OCI-LY7 (cell line): Measurements from ENCODE around the gene DIAPH1. TPM values are rescaled to one million over a fixed set of nuclear protein-coding genes. Genes with fewer than 3 reads are reported as not detected.
A peak's percentile ranks its signal among the peaks of the same experiment; 100 is the strongest.

Experiments used
- BruUV-seq: library from RNA; stranded (reverse); fragments of 400-500 nt; replicated peaks from 2 replicates; lab custom pipeline; 2021; lab: Mats Ljungman, UMichigan
- CTCF ChIA-PET: fragments of 300-600 bp; sonication (Branson Sonifier 250); formaldehyde crosslinking; loops from one replicate; lab custom pipeline; 2022; ENCODE audit warnings: antibody characterized with exemption; ENCODE audit not compliant: unreplicated experiment; lab: Charles Lee
- POLR2A ChIA-PET: fragments of 300-600 bp; sonication (Branson Sonifier 250); formaldehyde crosslinking; loops from one replicate; lab custom pipeline; 2022; ENCODE audit warnings: antibody characterized with exemption; lab: Charles Lee
- DNase-seq: peaks from one replicate; pipeline ENCODE4 v3.0.0-alpha.2; 2015; ENCODE audit warnings: low spot score
- H2AFZ ChIP-seq: fragments of 200-600 bp; sonication (generic), shearing (Covaris generic); 2 replicates; pipeline ENCODE4 v1.6.1; 2014; ENCODE audit warnings: mild to moderate bottlenecking, antibody characterized with exemption, low read length, moderate library complexity
- H3K27ac ChIP-seq: fragments of 200-600 bp; sonication (generic); 2 replicates; pipeline ENCODE4 v1.5.1; 2014; ENCODE audit warnings: mixed run types, low read depth, mild to moderate bottlenecking, moderate library complexity, low read length, inconsistent platforms; ENCODE audit not compliant: poor library complexity, severe bottlenecking
- H3K36me3 ChIP-seq: fragments of 200-600 bp; sonication (generic); 2 replicates; pipeline ENCODE4 v1.6.1; 2014; ENCODE audit warnings: mild to moderate bottlenecking, antibody characterized with exemption, low read length, moderate library complexity, mixed read lengths; ENCODE audit not compliant: insufficient read depth
- H3K4me1 ChIP-seq: fragments of 200-600 bp; sonication (generic); 2 replicates; pipeline ENCODE4 v1.5.1; 2014; ENCODE audit warnings: mild to moderate bottlenecking, low read length; ENCODE audit not compliant: insufficient read depth, poor library complexity, severe bottlenecking
- H3K4me2 ChIP-seq: fragments of 200-600 bp; sonication (generic); 2 replicates; pipeline ENCODE4 v1.6.1; 2014; ENCODE audit warnings: mild to moderate bottlenecking, low read length
- H3K4me3 ChIP-seq: fragments of 200-600 bp; sonication (generic); 2 replicates; pipeline ENCODE4 v1.5.1; 2014; ENCODE audit warnings: mild to moderate bottlenecking, low read depth, low read length; ENCODE audit not compliant: poor library complexity, severe bottlenecking
- H3K79me2 ChIP-seq: fragments of 200-600 bp; sonication (generic); 2 replicates; pipeline ENCODE4 v1.6.1; 2016; ENCODE audit warnings: low read depth, mild to moderate bottlenecking, low read length, moderate library complexity, mixed read lengths; ENCODE audit not compliant: insufficient read depth
- H3K9me2 ChIP-seq: fragments of 200-600 bp; sonication (generic); 2 replicates; pipeline ENCODE4 v1.6.1; 2016; ENCODE audit warnings: mild to moderate bottlenecking, low read length, mixed read lengths; ENCODE audit not compliant: insufficient read depth
- H3K9me3 ChIP-seq: fragments of 200-600 bp; sonication (generic); 2 replicates; pipeline ENCODE4 v1.6.1; 2014; ENCODE audit warnings: mild to moderate bottlenecking, mixed run types, low read length, mixed read lengths
- H4K20me1 ChIP-seq: fragments of 200-600 bp; sonication (generic); 2 replicates; pipeline ENCODE4 v1.6.1; 2014; ENCODE audit warnings: mild to moderate bottlenecking, antibody characterized with exemption, low read length, moderate library complexity, mixed read lengths; ENCODE audit not compliant: insufficient read depth
- EZH2phosphoT487 ChIP-seq: fragments of 200-600 bp; sonication (generic); IDR thresholded peaks from 2 replicates; pipeline ENCODE4 v1.6.1; 2018; ENCODE audit warnings: low read depth, borderline replicate concordance, mild to moderate bottlenecking, mixed run types, antibody characterized with exemption, low read length, moderate library complexity, mixed read lengths
- intact Hi-C: fragments of 100-400 bp; cut with micrococcal nuclease; formaldehyde crosslinking; loops from one replicate; pipeline ENCODE4 v1.10.0; 2022; ENCODE audit not compliant: unreplicated experiment
- total RNA-seq, 2 experiments: library from RNA; depleted of rRNA in 1 of 2; stranded (reverse); fragments of >200 nt in 1 of 2; shearing (Covaris generic) in 1 of 2; gene quantifications; 2 replicates each; pipeline ENCODE4 v1.2.3, GENCODE V29; 2014 to 2022
- TF ChIP-seq, protein P1 (sequence below): fragments of 200-600 bp; sonication (generic); conservative IDR thresholded peaks from 2 replicates; pipeline ENCODE4 v1.5.1; 2014; ENCODE audit warnings: mild to moderate bottlenecking, antibody characterized with exemption, low read length, moderate library complexity, mixed read lengths

Gene DIAPH1
- total RNA-seq, 2 experiments from 2014 or later: 78.8 to 174 TPM

GRCh38 chr5:141477044-141477575 is 141.7 kb downstream of the DIAPH1 start:
- Histone ChIP-seq H3K4me1 (peaks cover 65% of the 10 kb centered on the region), H3K4me3 (peak overlapping the region; percentile 79), H3K9me3 (no peaks in the 10 kb centered on the region), H4K20me1 (no peaks in the 10 kb centered on the region), H3K9me2 (no peaks in the 10 kb centered on the region), H3K4me2 (peak overlapping the region; percentile 84), H3K27ac (no peak overlapping the region), H2AFZ (no peak overlapping the region), H3K36me3 (peaks cover 24% of the 10 kb centered on the region; the same call in 1 of the 2 replicates), H3K79me2 (peaks cover 57% of the 10 kb centered on the region)
- intact Hi-C loops: loop anchor here (5.0 kb wide), 1 partner anchor 115 kb away; the partner anchor contains the start of gene PCDHGA5
- ChIA-PET CTCF (interaction anchor here (0.9 to 3.8 kb wide), 8 partner anchors 8 to 86 kb away, joined by 3 to 23 read pairs (median 6); partner anchors contain the start of gene PCDHGA12), POLR2A (interaction anchor here (0.7 to 8.0 kb wide), 12 partner anchors 13 to 159 kb away, joined by 3 to 108 read pairs (median 12); no protein-coding TSS in a partner anchor)
- BruUV-seq: no TSS peak
- no peak for DNase-seq
- TF ChIP-seq, protein P1, sequence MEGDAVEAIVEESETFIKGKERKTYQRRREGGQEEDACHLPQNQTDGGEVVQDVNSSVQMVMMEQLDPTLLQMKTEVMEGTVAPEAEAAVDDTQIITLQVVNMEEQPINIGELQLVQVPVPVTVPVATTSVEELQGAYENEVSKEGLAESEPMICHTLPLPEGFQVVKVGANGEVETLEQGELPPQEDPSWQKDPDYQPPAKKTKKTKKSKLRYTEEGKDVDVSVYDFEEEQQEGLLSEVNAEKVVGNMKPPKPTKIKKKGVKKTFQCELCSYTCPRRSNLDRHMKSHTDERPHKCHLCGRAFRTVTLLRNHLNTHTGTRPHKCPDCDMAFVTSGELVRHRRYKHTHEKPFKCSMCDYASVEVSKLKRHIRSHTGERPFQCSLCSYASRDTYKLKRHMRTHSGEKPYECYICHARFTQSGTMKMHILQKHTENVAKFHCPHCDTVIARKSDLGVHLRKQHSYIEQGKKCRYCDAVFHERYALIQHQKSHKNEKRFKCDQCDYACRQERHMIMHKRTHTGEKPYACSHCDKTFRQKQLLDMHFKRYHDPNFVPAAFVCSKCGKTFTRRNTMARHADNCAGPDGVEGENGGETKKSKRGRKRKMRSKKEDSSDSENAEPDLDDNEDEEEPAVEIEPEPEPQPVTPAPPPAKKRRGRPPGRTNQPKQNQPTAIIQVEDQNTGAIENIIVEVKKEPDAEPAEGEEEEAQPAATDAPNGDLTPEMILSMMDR: no peak
- TF ChIP-seq EZH2phosphoT487: no peak

DNA sequence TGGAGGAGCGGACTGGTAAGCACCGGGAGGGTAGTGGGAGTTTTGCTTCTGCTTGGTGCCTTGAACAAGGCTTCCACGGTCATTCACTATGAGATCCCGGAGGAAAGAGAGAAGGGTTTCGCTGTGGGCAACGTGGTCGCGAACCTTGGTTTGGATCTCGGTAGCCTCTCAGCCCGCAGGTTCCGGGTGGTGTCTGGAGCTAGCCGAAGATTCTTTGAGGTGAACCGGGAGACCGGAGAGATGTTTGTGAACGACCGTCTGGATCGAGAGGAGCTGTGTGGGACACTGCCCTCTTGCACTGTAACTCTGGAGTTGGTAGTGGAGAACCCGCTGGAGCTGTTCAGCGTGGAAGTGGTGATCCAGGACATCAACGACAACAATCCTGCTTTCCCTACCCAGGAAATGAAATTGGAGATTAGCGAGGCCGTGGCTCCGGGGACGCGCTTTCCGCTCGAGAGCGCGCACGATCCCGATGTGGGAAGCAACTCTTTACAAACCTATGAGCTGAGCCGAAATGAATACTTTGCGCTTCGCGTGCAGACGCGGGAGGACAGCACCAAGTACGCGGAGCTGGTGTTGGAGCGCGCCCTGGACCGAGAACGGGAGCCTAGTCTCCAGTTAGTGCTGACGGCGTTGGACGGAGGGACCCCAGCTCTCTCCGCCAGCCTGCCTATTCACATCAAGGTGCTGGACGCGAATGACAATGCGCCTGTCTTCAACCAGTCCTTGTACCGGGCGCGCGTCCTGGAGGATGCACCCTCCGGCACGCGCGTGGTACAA is 142.5 kb downstream of the DIAPH1 start:
- peak overlapping the region; percentile 84 for H3K4me2 ChIP-seq
- intact Hi-C loops: loop anchor here (5.0 kb wide), 1 partner anchor 114 kb away; the partner anchor contains the start of gene PCDHGA5
- H4K20me1 ChIP-seq: no peaks in the 10 kb centered on the region
- H3K79me2 ChIP-seq: peaks cover 50% of the 10 kb centered on the region
- H3K4me1 ChIP-seq: peaks cover 58% of the 10 kb centered on the region
- CTCF ChIA-PET: interaction anchor here (0.6 to 3.8 kb wide), 13 partner anchors 9 to 87 kb away, joined by 3 to 23 read pairs (median 5); partner anchors contain the start of gene PCDHGA12
- peaks cover 22% of the 10 kb centered on the region; the same call in 1 of the 2 replicates for H3K36me3 ChIP-seq
- H3K9me2 ChIP-seq: no peaks in the 10 kb centered on the region
- POLR2A ChIA-PET: interaction anchor here (0.5 to 8.0 kb wide), 14 partner anchors 12 to 88 kb away, joined by 3 to 108 read pairs (median 6); no protein-coding TSS in a partner anchor
- TF ChIP-seq, protein P1: no peak
- no peak for TF ChIP-seq EZH2phosphoT487
- peak overlapping the region; percentile 50 for H3K27ac ChIP-seq
- BruUV-seq: TSS peak; percentile 69
- no peaks in the 10 kb centered on the region for H3K9me3 ChIP-seq
- peak overlapping the region; percentile 79 for H3K4me3 ChIP-seq
- H2AFZ ChIP-seq: peak overlapping the region; percentile 97; the same call in 1 of the 2 replicates
- peak; percentile 43 for DNase-seq
